Vagina (tissue), 2 donors: ENCODE data around the gene TNRC6C. TPM values are rescaled to one million over a fixed set of nuclear protein-coding genes. Genes with fewer than 3 reads are reported as not detected.

ENCODE experiments used
- DNase-seq, 2 donors: peaks; one replicate each; pipeline ENCODE4 v3.0.0-alpha.2; 2017; ENCODE audit errors: extremely low spot score in 2 of 2
- H3K27ac ChIP-seq: fragments of 200-600 bp; sonication (generic); one replicate; pipeline ENCODE4 v1.5.1; 2019
- H3K27me3 ChIP-seq: fragments of 200-600 bp; sonication (generic); one replicate; pipeline ENCODE4 v1.5.1; 2019
- H3K36me3 ChIP-seq, 2 donors: fragments of 200-600 bp; sonication (generic); one replicate each; pipeline ENCODE4 v1.5.1; 2017 to 2019
- H3K4me1 ChIP-seq: fragments of 200-600 bp; sonication (generic); one replicate; pipeline ENCODE4 v1.5.1; 2019
- H3K4me3 ChIP-seq, 2 donors: fragments of 200-600 bp; sonication (generic); 1 replicate in 1 of 2; 2 replicates in 1 of 2; pipeline ENCODE4 v1.5.1; 2016 to 2019
- H3K9me3 ChIP-seq: fragments of 200-600 bp; sonication (generic); one replicate; pipeline ENCODE4 v1.5.1; 2019
- CTCF ChIP-seq, 3 experiments: fragments of 450-650 bp in 2 of 3; fragments of 200-600 bp in 1 of 3; sonication (generic) in 1 of 3; IDR thresholded peaks; one replicate each; pipeline ENCODE4 v1.5.1; 2017 to 2019; ENCODE audit warnings: antibody characterized with exemption in 3 of 3, mild to moderate bottlenecking in 2 of 3, moderate library complexity in 2 of 3
- POLR2A ChIP-seq, 2 donors: fragments of 450-650 bp; IDR thresholded peaks; one replicate each; pipeline ENCODE4 v1.6.1; 2017; ENCODE audit warnings: antibody characterized with exemption in 2 of 2, mild to moderate bottlenecking in 2 of 2, moderate library complexity in 2 of 2
- POLR2AphosphoS5 ChIP-seq, 2 donors: sonication (generic); formaldehyde crosslinking; IDR thresholded peaks; one replicate each; pipeline ENCODE4 v1.9.0; 2017; ENCODE audit warnings: antibody characterized with exemption in 2 of 2, mild to moderate bottlenecking in 2 of 2, low read depth in 1 of 2; ENCODE audit not compliant: insufficient read depth in 1 of 2
- intact Hi-C: fragments of 100-400 bp; cut with DNase I; formaldehyde crosslinking; loops from one replicate; pipeline ENCODE4 v1.15.1; 2023
- total RNA-seq: library from RNA; depleted of rRNA; stranded (reverse); fragments of >200 nt; gene quantifications from one replicate; pipeline ENCODE4 v1.2.3, GENCODE V29; 2016

Gene TNRC6C
- total RNA-seq, 1 donor from 2014 or later: 14.7 TPM

DNA sequence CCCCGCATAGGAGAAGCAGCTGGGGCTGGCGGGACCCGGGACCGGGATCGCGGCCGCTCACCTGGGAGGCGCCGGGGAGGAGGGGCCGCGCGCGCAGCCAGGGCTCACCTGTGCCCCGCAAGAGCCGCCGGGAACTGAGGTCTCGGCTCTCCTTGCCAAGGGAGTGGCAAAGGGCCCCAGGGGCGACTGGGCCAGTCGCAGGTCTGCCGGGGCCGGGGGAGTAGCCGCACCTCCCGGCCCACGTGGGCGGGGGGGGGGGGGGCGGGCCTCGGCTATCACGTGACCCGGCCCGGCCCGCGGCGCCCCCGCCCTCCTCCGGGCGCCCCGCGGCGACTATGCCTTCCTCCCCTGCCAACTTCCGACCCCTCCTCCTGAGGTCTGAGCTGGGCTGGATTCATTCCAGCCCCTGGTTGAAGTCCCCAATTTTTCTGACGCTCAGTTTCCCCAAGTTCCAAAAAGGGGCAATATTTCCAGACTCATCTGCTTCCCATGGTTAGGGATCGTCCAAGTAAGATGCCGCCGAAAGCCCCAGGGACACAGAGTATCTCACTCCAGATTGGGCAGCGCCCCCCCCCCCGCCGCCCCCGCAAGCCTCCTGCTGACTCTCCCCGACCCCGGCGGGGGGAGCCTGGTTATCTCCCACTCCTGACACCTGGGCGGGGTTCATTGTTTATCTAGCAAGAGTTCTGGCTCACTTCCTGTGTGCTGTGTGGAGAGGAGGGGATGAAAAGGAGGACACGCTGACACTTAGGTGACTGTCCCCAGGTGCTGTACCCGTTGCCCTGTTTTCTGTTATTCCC, 170.2 kb downstream of the TNRC6C start, which contains the start of gene TMC6:
Gene TMC6 (minus strand): TSS at position 205 of the 800 bp plus-strand sequence. CDS start 1,923 bp downstream, outside the sequence.
- Histone ChIP-seq H3K9me3 (no peaks in the 10 kb centered on the region), H3K4me1 (peaks cover 85% of the 10 kb centered on the region), H3K27ac (peak within 1 kb of the TSS; percentile 79), H3K27me3 (no peaks in the 10 kb centered on the region), H3K4me3 (peak within 1 kb of the TSS; percentile 58 to 78), H3K36me3 (no peaks in the 10 kb centered on the region)
- intact Hi-C loops: loop anchor here (5.0 kb wide), 1 partner anchor 49 kb away; no protein-coding TSS in a partner anchor
- no peak for TF ChIP-seq POLR2A (IDR thresholded peaks at IDR 0.05)
- TF ChIP-seq POLR2AphosphoS5 (IDR thresholded peaks at IDR 0.05; ENCODE audit: insufficient read depth in 1 of 2, low read depth in 1 of 2): no peak
- TF ChIP-seq CTCF (IDR thresholded peaks at IDR 0.05): no peak
- DNase-seq: no peak

DNA sequence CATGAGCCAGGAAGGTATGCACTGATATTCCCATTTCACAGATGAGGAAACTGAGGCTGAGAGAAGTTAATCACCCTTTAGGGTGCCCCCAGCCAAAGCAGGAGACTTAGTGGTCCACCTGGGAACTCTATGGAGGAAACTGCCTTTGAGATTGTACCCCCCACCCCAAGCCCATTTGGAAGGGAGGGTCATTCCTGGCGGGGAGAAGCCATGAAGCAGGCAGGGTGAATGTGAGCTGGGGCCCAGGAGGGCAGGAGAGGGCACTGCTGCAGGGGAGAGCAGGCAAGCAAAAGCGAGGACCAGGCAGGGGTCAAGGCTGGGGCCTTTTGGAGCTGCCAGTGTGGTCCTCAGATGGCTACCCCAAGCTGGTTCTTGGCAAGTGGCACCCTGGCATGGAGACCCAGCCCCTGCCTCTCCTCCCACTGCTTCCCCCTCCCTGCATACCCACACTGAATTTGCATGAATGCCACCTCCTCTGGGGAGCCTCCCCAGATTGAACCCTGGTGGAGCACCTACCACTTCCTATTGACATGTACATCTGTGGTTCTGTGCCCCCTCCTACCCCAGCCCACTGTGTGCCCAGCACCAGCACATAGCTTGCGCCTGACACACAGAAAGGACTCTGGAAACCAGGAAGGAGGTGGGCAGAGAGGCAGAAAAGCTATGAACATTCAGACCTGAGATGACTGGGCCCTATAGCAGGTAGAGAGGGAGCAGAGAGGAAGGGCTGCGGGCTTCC, 171.0 kb downstream of the TNRC6C start:
- Histone ChIP-seq H3K27me3 (no peaks in the 10 kb centered on the region), H3K9me3 (no peaks in the 10 kb centered on the region), H3K27ac (peak overlapping the region; percentile 79), H3K36me3 (no peaks in the 10 kb centered on the region), H3K4me1 (peaks cover 79% of the 10 kb centered on the region), H3K4me3 (peak overlapping the region in 1 of 2 donors; percentile 58)
- TF ChIP-seq POLR2AphosphoS5 (IDR thresholded peaks at IDR 0.05; ENCODE audit: insufficient read depth in 1 of 2, low read depth in 1 of 2) (no peak), CTCF (IDR thresholded peaks at IDR 0.05) (no peak), POLR2A (IDR thresholded peaks at IDR 0.05) (no peak)
- intact Hi-C loops: loop anchor here (5.0 kb wide), 1 partner anchor 48 kb away; no protein-coding TSS in a partner anchor
- DNase-seq: no peak

DNA sequence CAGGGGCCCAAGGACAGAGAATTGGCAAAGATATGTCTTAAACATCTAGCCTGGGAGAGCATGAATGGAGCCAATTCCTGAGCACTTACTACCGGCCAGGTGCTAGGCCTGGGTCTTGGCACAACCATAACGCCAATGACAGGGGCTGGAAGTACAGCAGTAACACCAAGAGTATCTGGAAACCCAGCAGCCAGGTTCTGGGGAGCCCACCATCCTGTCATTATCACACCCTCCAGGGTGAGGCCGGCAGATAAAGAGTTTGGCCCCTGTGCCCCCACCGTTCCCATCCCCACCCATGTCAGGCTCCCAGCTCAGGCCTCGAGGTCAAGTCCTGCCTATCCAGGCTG, 171.6 kb downstream of the TNRC6C start:
- DNase-seq: no peak
- intact Hi-C loops: no loop called here
- H3K4me1 ChIP-seq: peaks cover 74% of the 10 kb centered on the region
- no peaks in the 10 kb centered on the region for H3K27me3 ChIP-seq
- peak overlapping the region; percentile 6 for H3K27ac ChIP-seq
- H3K36me3 ChIP-seq: no peaks in the 10 kb centered on the region
- TF ChIP-seq POLR2A (IDR thresholded peaks at IDR 0.05) (no peak), POLR2AphosphoS5 (IDR thresholded peaks at IDR 0.05; ENCODE audit: insufficient read depth in 1 of 2, low read depth in 1 of 2) (no peak), CTCF (IDR thresholded peaks at IDR 0.05) (no peak)
- H3K9me3 ChIP-seq: no peaks in the 10 kb centered on the region
- no peak overlapping the region for H3K4me3 ChIP-seq

DNA sequence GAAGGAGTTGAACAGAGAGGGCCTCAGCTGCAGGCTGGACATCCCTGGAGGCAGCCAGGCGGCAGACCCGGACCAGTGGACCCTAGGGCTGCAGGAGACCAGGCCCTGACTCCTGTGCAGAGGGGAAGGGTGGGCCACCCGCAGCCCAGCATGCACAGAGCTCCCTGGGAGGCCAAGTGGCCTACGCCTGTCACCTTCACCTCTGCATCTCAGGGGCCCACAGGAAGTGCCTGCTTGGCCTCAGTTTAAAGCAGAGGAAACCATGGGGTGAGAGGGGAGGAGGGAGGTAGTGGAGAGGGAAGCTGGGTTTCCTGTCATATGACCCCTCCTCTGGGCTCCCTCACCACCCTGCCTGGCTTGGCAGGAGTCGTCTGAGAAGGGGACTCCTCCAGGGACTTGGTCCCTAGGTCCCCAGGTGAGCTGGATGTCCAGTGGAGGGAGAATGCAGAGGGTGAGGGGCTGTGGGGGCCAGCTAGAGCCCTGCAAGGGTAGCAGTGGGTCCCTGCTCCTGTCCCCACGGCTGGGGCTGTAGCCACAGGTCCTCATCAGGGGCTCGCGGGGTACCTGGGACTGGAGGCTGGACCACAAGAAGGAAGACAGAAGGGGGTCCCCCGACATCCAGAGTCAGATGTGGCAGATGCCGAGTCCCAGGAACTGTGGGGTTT, 172.1 kb downstream of the TNRC6C start, which contains the start of gene TMC8:
Gene TMC8 (plus strand): TSS at position 335 of the 665 bp plus-strand sequence. CDS start 818 bp downstream, outside the sequence.
- intact Hi-C loops: no loop called here
- Histone ChIP-seq H3K4me3 (peak within 1 kb of the TSS; percentile 32 to 37), H3K36me3 (no peaks in the 10 kb centered on the region), H3K27ac (peak within 1 kb of the TSS; percentile 48), H3K9me3 (no peaks in the 10 kb centered on the region), H3K4me1 (peaks cover 69% of the 10 kb centered on the region), H3K27me3 (no peaks in the 10 kb centered on the region)
- TF ChIP-seq POLR2AphosphoS5 (IDR thresholded peaks at IDR 0.05; ENCODE audit: insufficient read depth in 1 of 2, low read depth in 1 of 2) (peak in 1 of 2 donors; percentile 44), CTCF (IDR thresholded peaks at IDR 0.05) (no peak)
- DNase-seq: no peak
